Measurements from ENCODE around the gene RNH1. TPM values are rescaled to one million over a fixed set of nuclear protein-coding genes. Genes with fewer than 3 reads are reported as not detected.

The RNH1 gene
- total RNA-seq, 4 donors from 2014 or later = 220 to 303 (median 281) TPM

DNA sequence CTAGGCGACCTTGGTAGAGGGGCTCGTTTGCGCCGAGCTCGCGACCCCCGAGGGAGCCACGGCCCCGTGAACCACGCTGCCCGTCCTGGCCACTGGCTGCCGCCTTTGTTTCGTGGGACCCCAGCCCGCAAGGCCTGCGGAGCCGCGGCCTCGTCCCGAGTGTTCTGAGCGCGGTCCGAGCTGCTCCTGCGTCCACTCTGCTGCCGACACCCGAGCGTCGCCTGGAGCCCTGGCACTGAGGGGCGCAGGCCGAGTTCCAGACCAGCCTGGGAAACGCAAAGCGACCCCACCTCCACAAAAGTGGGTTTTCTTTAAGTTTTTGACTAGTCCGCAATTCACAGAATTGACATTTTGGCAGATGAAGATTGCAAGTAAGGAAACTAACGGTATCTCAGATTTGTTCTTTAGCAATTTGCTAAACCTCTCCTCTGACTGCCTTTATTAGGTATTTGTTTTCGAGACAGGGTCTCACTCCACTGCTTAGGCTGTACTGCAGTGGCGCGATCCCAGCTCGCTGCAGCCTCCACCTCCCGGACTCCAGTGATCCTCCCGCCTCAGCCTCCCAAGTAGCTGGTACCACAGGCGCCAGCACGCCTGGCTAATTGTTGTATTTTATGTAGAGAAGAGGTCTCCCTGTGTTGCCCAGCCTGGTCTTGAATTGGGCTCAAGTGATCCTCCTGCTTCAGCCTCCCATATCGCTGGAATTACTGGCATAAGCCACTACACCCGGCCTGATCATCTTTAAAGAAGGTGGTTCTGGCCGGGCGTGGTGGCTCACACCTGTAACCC lies 879 bp upstream of the RNH1 start:
- Histone ChIP-seq H3K27me3 (no peaks in the 10 kb centered on the region), H3K9me3 (no peaks in the 10 kb centered on the region), H3K4me1 (peaks cover 0 to 44% (median 37%) of the 10 kb centered on the region in 4 donors), H3K27ac (peak overlapping the region; percentile 97 to 99 (median 98)), H3K4me3 (peak overlapping the region; percentile 75 to 90 (median 82)), H3K36me3 (peaks cover 0 to 40% (median 0%) of the 10 kb centered on the region in 3 donors)
- WGBS, 2 donors = 37 to 80% methylated on average over 18 to 42 of the region's 45 CpGs
- DNase-seq (ENCODE audit: low spot score in 2 of 2) = no peak
- TF ChIP-seq CTCF (IDR thresholded peaks at IDR 0.05) = no peak

DNA sequence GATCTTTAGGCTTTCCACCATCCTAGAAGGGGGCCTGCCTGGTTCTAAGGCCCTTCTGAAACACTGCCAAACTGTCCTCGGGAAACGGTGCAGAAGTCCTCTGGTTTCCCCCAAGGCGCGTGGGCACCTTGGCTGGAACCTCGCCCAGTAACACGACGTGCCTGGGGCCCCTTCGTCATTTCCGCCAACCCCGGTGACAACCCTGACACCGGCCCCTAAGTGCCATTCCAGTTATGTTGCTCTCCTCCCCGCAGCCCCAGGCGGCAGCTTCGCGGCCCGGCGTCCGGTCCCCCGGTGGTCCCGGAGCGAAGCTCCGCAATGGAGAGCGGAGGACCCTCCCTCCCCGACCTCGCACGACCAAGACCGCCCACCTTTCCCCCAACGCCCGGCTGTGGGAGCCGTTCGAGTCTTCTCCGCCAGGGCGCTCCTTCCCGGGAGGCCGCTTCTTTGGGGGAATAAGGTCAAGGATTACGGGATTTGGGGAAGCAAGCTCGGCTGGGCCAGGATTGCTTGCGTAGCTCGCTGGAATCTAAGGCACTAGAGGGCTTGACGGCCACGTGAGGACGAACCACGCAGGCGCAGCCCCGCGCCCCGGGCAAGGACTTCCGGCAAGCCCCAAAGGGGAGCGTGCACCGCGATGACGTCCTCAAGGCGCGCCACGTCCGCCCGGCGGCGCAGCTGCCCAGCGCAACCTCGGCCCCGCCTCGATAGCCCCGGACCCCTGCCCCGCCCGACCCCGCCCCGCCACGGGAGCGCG lies 626 bp downstream of the RNH1 start:
- 1% methylated on average over 23 to 25 of the region's 71 CpGs for WGBS, 2 donors
- H3K36me3 ChIP-seq = peaks cover 0 to 35% (median 0%) of the 10 kb centered on the region in 3 donors
- H3K27me3 ChIP-seq = no peaks in the 10 kb centered on the region
- H3K4me1 ChIP-seq = peaks cover 0 to 59% (median 44%) of the 10 kb centered on the region in 4 donors
- TF ChIP-seq CTCF (IDR thresholded peaks at IDR 0.05) = peak in 2 of 5 experiments; percentile 55 to 64
- TF ChIP-seq EP300 (IDR thresholded peaks at IDR 0.05) = peak; percentile 81 to 95
- TF ChIP-seq POLR2A (IDR thresholded peaks at IDR 0.05) = peak; percentile 72 to 81
- H3K27ac ChIP-seq = peak overlapping the region; percentile 97 to 99 (median 98)
- H3K9me3 ChIP-seq = no peaks in the 10 kb centered on the region
- H3K4me3 ChIP-seq = peak overlapping the region; percentile 75 to 95 (median 88)
- DNase-seq (ENCODE audit: low spot score in 2 of 2) = peak; percentile 88 to 92

DNA sequence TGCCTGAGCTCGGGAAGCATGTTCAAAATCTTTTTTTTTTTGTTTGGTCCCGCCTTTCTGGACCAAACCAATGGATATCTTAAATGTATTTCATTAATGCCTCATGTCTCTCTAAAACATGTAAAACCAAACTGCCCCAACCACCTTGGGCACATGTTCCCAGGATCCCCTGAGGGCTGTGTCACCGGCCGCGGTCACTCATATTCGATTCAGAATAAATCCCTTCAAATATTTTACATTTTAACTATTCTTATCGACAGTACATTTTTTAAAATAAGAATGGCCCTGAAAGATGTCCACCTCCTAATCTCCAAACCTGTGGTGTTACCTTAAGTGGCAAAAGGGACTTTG lies 2.1 kb downstream of the RNH1 start:
- Histone ChIP-seq H3K9me3 (no peaks in the 10 kb centered on the region), H3K4me3 (peak overlapping the region in 3 of 4 donors; percentile 30 to 75 (median 46)), H3K4me1 (peaks cover 0 to 60% (median 44%) of the 10 kb centered on the region in 4 donors), H3K36me3 (peaks cover 0 to 35% (median 7%) of the 10 kb centered on the region in 3 donors), H3K27me3 (no peaks in the 10 kb centered on the region), H3K27ac (peak overlapping the region; percentile 97 to 99 (median 98))
- no peak for DNase-seq (ENCODE audit: low spot score in 2 of 2)
- TF ChIP-seq POLR2A (IDR thresholded peaks at IDR 0.05) = no peak
- no peak for TF ChIP-seq CTCF (IDR thresholded peaks at IDR 0.05)
- no peak for TF ChIP-seq EP300 (IDR thresholded peaks at IDR 0.05)
- 56 to 61% methylated on average over 7 of the region's 7 CpGs for WGBS, 2 donors

DNA sequence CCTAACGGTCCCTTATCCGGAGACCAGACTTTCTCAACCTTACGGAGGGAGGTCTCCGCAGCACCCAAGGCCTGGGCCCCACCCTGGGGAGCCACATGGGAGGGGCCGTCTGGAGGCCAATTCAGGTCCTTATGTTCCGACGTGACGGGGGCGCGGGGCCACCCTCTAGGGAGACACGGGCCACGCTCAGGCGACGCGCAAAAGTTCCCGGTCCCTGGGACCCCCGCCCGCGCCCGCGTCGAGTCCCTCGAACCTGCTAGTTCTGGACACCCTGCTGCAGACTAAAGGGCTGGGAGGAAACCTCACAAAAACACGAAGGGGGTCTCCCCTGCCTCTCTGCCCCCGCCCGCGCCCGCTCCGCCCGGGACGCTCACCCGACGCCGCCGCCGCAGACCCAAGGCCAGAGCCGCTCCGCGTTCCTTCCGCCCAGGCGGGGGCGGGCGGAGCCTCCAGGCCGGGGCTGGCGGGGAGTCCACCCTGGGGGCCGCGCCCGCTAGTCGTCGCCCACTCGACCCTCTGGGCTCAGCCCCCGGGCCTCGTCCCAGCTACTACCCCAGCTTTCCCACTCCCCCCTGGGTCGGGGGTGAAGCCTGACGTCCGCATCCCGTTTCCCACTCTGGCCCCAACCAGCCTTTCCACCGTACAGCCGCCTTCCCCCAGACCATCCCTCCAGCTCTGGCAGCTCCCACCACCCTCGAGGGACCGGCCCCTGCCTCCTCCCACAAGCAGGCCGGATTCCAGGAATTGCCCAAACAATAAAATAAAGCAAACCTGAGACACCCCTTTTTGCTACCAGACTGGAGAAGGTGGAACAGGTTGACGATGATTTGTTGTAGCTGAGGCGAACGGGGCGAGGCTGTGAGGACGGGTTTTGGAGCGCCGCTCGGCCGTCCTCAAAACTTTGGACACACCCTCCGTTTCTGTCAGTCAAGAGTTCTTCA lies 2.7 kb downstream of the RNH1 start:
- peaks cover 0 to 60% (median 44%) of the 10 kb centered on the region in 4 donors for H3K4me1 ChIP-seq
- H3K9me3 ChIP-seq = no peaks in the 10 kb centered on the region
- TF ChIP-seq EP300 (IDR thresholded peaks at IDR 0.05) = peak in 1 of 2 donors; percentile 31
- no peak for TF ChIP-seq CTCF (IDR thresholded peaks at IDR 0.05)
- peak overlapping the region; percentile 30 to 75 (median 41) for H3K4me3 ChIP-seq
- no peaks in the 10 kb centered on the region for H3K27me3 ChIP-seq
- 4 to 7% methylated on average over 47 to 60 of the region's 72 CpGs for WGBS, 2 donors
- peaks cover 0 to 37% (median 13%) of the 10 kb centered on the region in 3 donors for H3K36me3 ChIP-seq
- peak overlapping the region; percentile 97 to 99 (median 98) for H3K27ac ChIP-seq
- peak in 1 of 2 donors; percentile 48 for DNase-seq (ENCODE audit: low spot score in 2 of 2)
